MG63 (cell line): Measurements from ENCODE around the gene ECE2. TPM values are rescaled to one million over a fixed set of nuclear protein-coding genes. Genes with fewer than 3 reads are reported as not detected.
A peak's percentile ranks its signal among the peaks of the same experiment; 100 is the strongest.

Source experiments
- DNase-seq: peaks from one replicate; pipeline ENCODE4 v3.0.0-alpha.2; 2020
- H3K27me3 ChIP-seq: fragments of 250-450 bp; sonication (Bioruptor Pico); 2 replicates; pipeline ENCODE4 v1.5.1; 2020; ENCODE audit warnings: mild to moderate bottlenecking, moderate library complexity
- H3K36me3 ChIP-seq: fragments of 250-450 bp; sonication (Bioruptor Pico); 2 replicates; pipeline ENCODE4 v1.5.1; 2020; ENCODE audit warnings: mild to moderate bottlenecking, moderate library complexity
- H3K4me3 ChIP-seq: fragments of 250-450 bp; sonication (Bioruptor Pico); 2 replicates; pipeline ENCODE4 v1.5.1; 2020; ENCODE audit warnings: mild to moderate bottlenecking, moderate library complexity
- H3K9me3 ChIP-seq: fragments of 250-450 bp; sonication (Bioruptor Pico); 2 replicates; pipeline ENCODE4 v1.5.1; 2020; ENCODE audit warnings: mild to moderate bottlenecking, moderate library complexity
- total RNA-seq: library from RNA; depleted of rRNA; stranded (reverse); fragments of >200 nt; shearing (Covaris generic); gene quantifications from 2 replicates; pipeline ENCODE4 v1.2.3, GENCODE V29; 2014; ENCODE audit warnings: low replicate concordance

Gene ECE2
- total RNA-seq, 1 experiment from 2014 or later = not detected

- Histone ChIP-seq H3K4me3 (no peak overlapping the region), H3K9me3 (no peaks in the 10 kb centered on the region)
- no peak for DNase-seq
Observed at GRCh38 chr3:184237807-184238206, 38.0 kb upstream of the ECE2 start.

GRCh38 chr3:184238246-184238818 is 37.5 kb upstream of the ECE2 start:
- no peak overlapping the region for H3K4me3 ChIP-seq

More at GRCh38 chr3:184237807-184238206, 38.0 kb upstream of the ECE2 start:
- H3K27me3 ChIP-seq = no peaks in the 10 kb centered on the region
- peaks cover 8% of the 10 kb centered on the region for H3K36me3 ChIP-seq

DNA sequence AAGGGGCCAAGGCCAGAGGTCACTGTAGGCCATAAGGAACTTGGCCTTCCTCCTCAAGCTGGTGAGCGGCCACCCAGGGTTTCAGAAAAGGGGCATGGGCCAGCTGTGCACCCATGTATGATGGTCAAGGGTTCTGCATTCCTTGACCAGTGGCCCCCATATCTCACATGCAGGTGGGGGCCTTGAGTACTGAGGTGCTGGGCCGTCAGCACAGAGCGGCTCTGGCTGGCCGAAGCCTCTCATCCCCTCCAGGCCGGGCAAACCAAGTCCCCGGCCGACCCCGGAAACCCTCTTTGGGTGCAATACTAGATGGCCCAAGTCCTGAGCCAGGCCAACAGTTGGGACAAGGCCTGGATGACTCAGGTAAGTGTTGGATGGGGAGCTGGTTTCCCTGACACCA is 36.6 kb upstream of the ECE2 start:
- Histone ChIP-seq H3K9me3 (no peaks in the 10 kb centered on the region), H3K36me3 (peaks cover 22% of the 10 kb centered on the region), H3K27me3 (no peaks in the 10 kb centered on the region), H3K4me3 (no peak overlapping the region)
- DNase-seq = no peak

More at GRCh38 chr3:184238246-184238818, 37.5 kb upstream of the ECE2 start:
- H3K27me3 ChIP-seq = no peaks in the 10 kb centered on the region
- no peaks in the 10 kb centered on the region for H3K9me3 ChIP-seq
- peaks cover 13% of the 10 kb centered on the region for H3K36me3 ChIP-seq
- no peak for DNase-seq

DNA sequence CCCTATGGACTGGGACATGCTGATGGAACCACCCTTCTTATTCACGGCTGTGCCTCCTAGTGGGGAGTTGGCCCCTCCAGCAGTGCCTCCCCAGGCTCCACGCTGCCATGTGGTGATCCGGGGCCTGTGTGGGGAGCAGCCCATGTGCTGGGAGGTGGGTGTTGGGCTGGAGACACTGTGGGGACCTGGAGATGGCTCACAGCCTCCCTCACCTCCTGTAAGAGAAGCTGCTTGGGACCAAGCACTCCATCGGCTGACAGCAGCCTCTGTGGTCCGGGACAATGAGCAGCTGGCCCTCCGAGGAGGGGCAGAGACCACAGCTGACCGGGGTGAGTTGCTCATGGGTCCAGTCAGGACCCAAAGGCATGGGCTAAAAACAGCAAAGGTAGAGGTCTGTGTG is 36.1 kb upstream of the ECE2 start:
- DNase-seq = no peak
- H3K4me3 ChIP-seq = no peak overlapping the region
- peaks cover 27% of the 10 kb centered on the region for H3K36me3 ChIP-seq
- no peaks in the 10 kb centered on the region for H3K27me3 ChIP-seq
- H3K9me3 ChIP-seq = no peaks in the 10 kb centered on the region

DNA sequence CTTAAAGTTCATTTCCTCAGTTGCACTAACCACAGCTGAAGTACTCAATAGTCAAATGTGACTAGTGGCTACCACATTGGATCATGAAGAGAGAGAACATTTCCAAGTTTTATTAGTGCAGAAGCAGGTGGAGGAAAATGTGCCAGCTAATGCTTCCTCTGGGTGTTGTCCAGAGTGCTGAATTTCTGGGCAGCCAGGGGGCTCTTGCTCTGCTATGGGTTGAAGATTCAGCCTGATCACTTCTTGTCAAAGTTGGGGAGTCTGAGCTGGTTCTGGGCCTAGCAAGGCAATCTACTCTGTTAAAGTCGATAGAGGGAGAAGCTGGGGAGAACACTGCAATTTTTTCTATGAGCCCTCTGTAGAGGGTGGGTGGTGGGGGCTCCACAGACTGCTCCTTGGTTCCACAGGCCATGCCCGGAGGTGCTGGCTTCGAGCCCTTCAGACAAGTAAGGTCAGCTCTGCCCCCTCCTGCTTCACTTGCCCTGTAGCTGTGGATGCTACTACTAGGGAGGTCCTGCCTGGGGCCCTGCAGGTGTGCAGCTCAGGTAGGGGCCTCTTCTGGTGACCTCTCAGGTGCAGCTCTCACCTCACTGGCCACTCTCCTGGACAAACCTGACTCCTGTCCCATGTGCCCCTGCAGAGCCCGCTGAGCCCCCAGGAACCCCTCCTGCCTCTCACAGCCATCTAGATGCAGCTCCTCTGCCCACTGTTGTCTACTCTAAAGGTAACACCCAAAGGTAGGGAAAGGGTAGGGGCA is 35.3 kb upstream of the ECE2 start:
- H3K27me3 ChIP-seq = no peaks in the 10 kb centered on the region
- peaks cover 35% of the 10 kb centered on the region for H3K36me3 ChIP-seq
- H3K9me3 ChIP-seq = no peaks in the 10 kb centered on the region
- DNase-seq = no peak
- H3K4me3 ChIP-seq = no peak overlapping the region

- H3K27me3 ChIP-seq = no peaks in the 10 kb centered on the region
- peaks cover 40% of the 10 kb centered on the region for H3K36me3 ChIP-seq
- no peaks in the 10 kb centered on the region for H3K9me3 ChIP-seq
- no peak for DNase-seq
- no peak overlapping the region for H3K4me3 ChIP-seq
Observed at GRCh38 chr3:184241141-184241446, 34.7 kb upstream of the ECE2 start.

- no peak for DNase-seq
- Histone ChIP-seq H3K9me3 (no peaks in the 10 kb centered on the region), H3K27me3 (no peaks in the 10 kb centered on the region), H3K4me3 (no peak overlapping the region), H3K36me3 (peaks cover 40% of the 10 kb centered on the region)
Observed at GRCh38 chr3:184241447-184242296, 34.1 kb upstream of the ECE2 start.

DNA sequence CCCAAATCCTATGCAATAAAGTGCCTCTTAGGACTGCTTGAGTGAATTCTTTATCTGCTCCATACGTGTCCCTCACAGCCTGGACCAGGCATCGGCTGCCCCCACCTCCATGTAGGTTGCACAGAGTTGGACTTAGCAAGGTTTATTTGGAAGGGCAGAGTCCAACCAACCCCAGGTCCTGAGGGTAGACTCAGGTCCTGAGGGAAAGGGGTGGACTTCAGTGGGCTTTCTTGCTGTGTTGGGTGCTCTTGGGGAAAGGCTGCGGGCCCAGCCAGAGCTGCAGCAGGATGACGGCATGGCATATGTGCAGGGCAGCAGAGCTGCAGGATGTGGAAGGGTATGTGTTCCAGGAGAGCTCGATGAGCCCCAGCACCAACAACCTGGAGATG is 33.5 kb upstream of the ECE2 start:
- peaks cover 40% of the 10 kb centered on the region for H3K36me3 ChIP-seq
- no peaks in the 10 kb centered on the region for H3K27me3 ChIP-seq
- no peak for DNase-seq
- no peaks in the 10 kb centered on the region for H3K9me3 ChIP-seq
- H3K4me3 ChIP-seq = no peak overlapping the region

GRCh38 chr3:184248454-184249411 is 27.1 kb upstream of the ECE2 start, which contains the start of gene ALG3:
Gene ALG3, minus strand, starts transcription at chr3:184248962. Its CDS starts 22 bp downstream, at chr3:184248940.
- Histone ChIP-seq H3K27me3 (no peaks in the 10 kb centered on the region), H3K4me3 (peak within 1 kb of the TSS; percentile 90), H3K9me3 (no peaks in the 10 kb centered on the region), H3K36me3 (peaks cover 27% of the 10 kb centered on the region)
- peak; percentile 84 for DNase-seq

DNA sequence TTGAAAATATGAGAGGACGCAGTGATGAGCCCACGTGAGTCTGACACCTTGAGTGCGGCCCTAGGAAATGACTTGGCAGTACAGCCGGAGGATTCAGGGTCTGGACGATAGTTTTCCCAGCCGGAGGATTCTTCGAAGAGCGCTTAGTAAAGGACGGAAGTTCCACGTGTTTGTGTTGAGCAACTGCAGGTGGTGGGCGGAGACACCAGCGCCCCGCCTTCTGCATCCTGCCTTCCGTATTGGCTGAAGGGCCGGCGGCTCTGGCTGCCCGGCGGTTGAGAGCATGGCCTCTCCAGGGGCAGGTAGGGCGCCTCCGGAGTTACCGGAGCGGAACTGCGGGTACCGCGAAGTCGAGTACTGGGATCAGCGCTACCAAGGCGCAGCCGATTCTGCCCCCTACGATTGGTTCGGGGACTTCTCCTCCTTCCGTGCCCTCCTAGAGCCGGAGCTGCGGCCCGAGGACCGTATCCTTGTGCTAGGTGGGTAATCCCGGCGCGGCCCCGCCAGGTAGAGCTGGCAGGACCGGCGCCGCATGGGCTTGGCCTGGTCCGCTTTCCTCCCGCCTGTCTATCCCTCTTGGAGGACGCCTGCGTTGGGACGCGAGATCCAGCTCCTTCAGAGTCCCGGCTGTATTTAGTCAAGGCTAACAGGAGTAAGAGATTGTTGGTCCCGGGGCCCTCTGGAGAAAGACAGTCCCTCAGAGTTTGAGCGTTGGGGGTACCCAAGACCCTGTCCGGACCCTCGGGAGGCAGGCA is 26.2 kb upstream of the ECE2 start, which contains the start of gene EEF1AKMT4:
Gene EEF1AKMT4 (plus strand): TSS at position 261 of the 755 bp plus-strand sequence. CDS start 23 bp downstream, at position 284.
- Histone ChIP-seq H3K4me3 (peak within 1 kb of the TSS; percentile 90), H3K9me3 (no peaks in the 10 kb centered on the region), H3K36me3 (peaks cover 18% of the 10 kb centered on the region), H3K27me3 (no peaks in the 10 kb centered on the region)
- DNase-seq = peak; percentile 98

GRCh38 chr3:184250167-184250828 is 25.5 kb upstream of the ECE2 start:
- Histone ChIP-seq H3K9me3 (no peaks in the 10 kb centered on the region), H3K36me3 (peaks cover 11% of the 10 kb centered on the region), H3K27me3 (no peaks in the 10 kb centered on the region), H3K4me3 (peak overlapping the region; percentile 90)
- DNase-seq = peak; percentile 87

- no peaks in the 10 kb centered on the region for H3K9me3 ChIP-seq
- no peak overlapping the region for H3K4me3 ChIP-seq
- peaks cover 4% of the 10 kb centered on the region; the same call in 1 of the 2 replicates for H3K27me3 ChIP-seq
- H3K36me3 ChIP-seq = peaks cover 2% of the 10 kb centered on the region; the same call in 1 of the 2 replicates
- no peak for DNase-seq
Observed at GRCh38 chr3:184255291-184256039, 20.4 kb upstream of the ECE2 start.

GRCh38 chr3:184257083-184257915 is 18.5 kb upstream of the ECE2 start:
- Histone ChIP-seq H3K9me3 (no peaks in the 10 kb centered on the region), H3K27me3 (peaks cover 15% of the 10 kb centered on the region), H3K4me3 (no peak overlapping the region), H3K36me3 (peaks cover 2% of the 10 kb centered on the region; the same call in 1 of the 2 replicates)
- no peak for DNase-seq

- Histone ChIP-seq H3K36me3 (0 out of 2 replicates have a peak, but pooled peaks cover 2% of the 10 kb centered on the region), H3K27me3 (peaks cover 15% of the 10 kb centered on the region), H3K4me3 (no peak overlapping the region), H3K9me3 (no peaks in the 10 kb centered on the region)
- no peak for DNase-seq
Observed at GRCh38 chr3:184258926-184259325, 16.9 kb upstream of the ECE2 start.
